ENCODE data around the gene RBP4.

The RBP4 gene

DNA sequence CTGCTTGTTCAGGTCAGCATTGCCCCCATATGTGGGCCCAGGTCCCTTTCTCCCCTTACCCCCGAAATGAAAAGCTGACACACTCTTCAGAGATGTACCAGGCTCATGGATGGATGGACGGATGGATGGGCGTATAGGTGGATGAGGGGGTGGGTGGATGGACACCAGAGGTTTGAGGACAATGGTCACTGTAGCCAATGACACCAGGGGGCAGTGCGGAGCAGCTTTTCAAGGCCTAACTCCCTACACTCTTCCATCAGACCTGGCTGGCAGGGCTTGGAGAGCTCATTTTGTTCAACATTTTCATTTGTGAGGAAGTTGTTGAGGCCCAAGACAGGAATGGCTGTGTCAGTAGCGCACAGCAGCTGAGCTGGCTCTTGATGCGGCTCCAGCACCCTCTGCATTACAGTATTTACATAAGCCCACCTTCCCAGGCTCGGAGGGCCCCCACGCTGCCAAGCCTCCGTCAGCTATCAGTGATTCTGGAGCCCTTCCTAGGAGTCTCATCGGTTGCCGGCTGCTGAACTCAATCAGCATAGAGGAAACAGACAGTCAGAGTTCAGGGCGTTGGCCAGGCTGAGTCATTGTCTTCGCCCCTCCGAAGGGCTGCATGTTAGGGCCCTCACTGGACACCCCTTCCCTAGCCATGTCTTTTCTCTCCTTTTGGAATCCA lies 46.1 kb downstream of the RBP4 start:
- DNase-seq (ENCODE audit: low read depth): peak; percentile 81
- H3K4me3 ChIP-seq (ENCODE audit: low read depth, low read length): no peak overlapping the region
- TF ChIP-seq, protein P1, sequence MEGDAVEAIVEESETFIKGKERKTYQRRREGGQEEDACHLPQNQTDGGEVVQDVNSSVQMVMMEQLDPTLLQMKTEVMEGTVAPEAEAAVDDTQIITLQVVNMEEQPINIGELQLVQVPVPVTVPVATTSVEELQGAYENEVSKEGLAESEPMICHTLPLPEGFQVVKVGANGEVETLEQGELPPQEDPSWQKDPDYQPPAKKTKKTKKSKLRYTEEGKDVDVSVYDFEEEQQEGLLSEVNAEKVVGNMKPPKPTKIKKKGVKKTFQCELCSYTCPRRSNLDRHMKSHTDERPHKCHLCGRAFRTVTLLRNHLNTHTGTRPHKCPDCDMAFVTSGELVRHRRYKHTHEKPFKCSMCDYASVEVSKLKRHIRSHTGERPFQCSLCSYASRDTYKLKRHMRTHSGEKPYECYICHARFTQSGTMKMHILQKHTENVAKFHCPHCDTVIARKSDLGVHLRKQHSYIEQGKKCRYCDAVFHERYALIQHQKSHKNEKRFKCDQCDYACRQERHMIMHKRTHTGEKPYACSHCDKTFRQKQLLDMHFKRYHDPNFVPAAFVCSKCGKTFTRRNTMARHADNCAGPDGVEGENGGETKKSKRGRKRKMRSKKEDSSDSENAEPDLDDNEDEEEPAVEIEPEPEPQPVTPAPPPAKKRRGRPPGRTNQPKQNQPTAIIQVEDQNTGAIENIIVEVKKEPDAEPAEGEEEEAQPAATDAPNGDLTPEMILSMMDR (conservative IDR thresholded peaks at IDR 0.05; ENCODE audit: low read depth, low read length): peak; percentile 87

DNA sequence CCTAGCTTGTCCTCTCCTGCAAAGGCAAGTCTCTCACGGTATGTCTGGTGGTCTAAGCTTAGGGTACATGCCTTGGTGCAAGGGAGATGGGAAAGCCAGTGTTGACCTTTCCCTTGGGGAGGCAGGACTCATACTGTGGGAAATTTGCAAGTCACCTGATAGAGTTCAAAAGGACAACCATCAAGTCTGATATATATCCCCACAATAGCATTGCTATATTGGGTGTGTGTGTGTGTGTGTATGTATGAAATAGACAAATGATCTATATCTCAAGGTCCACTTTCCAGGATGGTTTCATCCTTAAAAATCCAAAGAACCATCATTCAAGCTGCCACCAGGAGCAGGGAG lies 46.7 kb downstream of the RBP4 start:
- H3K4me3 ChIP-seq (ENCODE audit: low read depth, low read length): no peak overlapping the region
- DNase-seq (ENCODE audit: low read depth): no peak
- TF ChIP-seq, protein P1 (conservative IDR thresholded peaks at IDR 0.05; ENCODE audit: low read depth, low read length): no peak

DNA sequence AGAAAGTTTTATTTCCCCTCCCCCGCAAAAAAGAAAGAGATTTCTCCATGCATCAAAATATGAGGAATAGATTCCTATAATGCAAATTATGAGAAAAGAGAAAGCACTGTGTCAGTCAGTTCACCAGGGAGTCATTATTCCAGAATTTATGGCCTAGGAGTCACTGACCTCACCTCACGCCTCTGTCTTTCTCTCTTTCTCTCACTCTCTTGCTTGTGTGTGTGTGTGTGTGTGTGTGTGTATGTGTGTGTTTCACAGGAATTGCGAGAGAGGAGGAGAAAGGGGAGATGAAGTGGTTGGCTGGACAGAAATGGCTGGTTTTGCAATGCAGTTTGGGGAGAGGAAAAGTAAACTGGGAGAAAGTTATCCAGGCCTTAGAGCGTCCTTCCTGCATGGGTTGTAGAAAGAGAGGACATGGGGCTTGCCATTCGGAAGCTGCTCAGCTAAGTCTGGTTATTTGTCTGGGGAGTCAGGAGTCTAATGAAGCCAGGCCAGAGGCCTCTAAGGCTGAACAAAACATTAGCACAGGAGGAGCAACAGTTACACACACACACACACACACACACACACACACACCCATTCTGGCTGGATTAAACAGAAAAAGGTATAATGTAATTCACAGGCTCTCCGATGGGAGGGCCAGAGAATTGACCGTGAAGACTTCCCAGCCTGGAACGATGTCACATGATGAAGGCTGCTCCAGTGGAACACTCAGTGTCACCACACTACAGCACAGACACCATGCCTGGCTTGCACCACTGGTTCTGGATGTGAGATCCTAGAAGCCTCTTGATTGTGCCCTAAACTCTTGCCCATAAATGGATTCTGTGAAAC lies 47.3 kb downstream of the RBP4 start:
- TF ChIP-seq, protein P1 (conservative IDR thresholded peaks at IDR 0.05; ENCODE audit: low read depth, low read length): no peak
- DNase-seq (ENCODE audit: low read depth): no peak
- H3K4me3 ChIP-seq (ENCODE audit: low read depth, low read length): no peak overlapping the region

DNA sequence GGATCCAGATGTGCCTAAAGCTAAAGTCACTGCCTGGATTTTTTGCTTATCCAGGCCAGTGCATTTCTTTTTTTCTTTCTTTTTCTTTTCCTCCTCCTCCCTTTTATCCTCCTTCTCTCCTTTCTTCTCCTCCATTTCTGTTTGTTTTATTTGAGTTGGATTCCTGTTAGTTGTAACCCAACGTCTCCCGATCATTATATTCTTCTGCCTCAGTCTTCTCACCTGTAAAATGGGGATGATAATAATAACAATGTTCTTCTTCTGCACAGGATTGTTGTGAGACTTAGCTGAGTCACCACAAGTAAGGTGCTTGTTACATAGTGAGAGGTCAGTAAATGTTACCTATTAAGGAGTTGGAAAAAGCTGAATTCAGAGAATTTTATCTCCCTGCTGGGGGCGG lies 48.3 kb downstream of the RBP4 start:
- TF ChIP-seq, protein P1 (conservative IDR thresholded peaks at IDR 0.05; ENCODE audit: low read depth, low read length): no peak
- DNase-seq (ENCODE audit: low read depth): no peak
- H3K4me3 ChIP-seq (ENCODE audit: low read depth, low read length): no peak overlapping the region

DNA sequence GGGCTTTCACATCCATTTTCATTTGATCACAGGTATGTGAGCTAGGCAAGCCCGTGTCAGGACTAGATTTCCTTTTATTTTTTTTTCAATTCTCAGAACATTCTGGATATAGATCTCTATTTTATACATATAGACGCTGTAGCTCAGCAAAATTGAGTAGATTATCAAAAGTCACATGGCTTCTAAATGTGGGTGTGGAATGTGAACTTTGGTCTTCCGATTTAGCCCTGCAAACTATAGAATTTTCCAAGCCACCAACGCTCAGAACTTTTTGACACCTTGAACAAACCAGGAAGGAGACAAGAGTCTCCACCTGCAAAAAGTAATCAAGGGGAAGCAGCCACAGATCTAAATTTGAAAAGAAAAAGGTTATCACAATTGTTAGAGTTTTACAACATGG lies 50.4 kb downstream of the RBP4 start:
- TF ChIP-seq, protein P1 (conservative IDR thresholded peaks at IDR 0.05; ENCODE audit: low read depth, low read length): no peak
- no peak overlapping the region for H3K4me3 ChIP-seq (ENCODE audit: low read depth, low read length)
- DNase-seq (ENCODE audit: low read depth): no peak

DNA sequence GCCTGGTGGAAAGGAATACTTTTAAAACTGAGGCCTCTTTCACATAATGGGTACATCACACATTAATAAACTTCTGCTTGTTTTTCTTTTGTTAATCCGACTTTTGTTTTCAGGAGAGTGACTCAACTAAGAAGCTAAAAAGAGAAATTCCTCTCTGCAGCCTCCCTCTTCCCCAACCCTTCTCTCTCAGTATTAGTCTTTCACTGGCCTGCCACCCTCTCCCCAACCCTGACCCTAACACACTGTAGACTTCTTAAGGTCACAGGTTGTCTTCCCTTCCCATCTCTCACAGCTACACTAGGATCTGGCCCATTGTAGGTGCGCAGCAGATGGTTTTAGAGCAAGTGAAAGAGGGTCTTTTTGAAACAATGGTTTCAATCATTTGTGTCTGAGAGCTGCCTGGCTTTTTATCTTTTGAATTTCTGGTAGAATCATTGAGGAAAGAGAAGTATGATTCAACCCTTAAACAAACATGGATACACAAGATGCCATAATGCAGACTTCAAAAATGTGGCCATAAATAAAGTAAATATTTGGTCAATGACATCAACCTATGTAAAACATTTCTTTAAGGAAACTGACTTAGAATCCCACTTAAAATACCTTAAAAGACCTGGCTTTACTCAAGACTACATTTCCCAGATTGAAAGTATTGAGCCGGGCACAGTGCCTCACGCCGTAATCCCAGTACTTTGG lies 52.5 kb downstream of the RBP4 start:
- peak; percentile 37 for DNase-seq (ENCODE audit: low read depth)
- TF ChIP-seq, protein P1 (conservative IDR thresholded peaks at IDR 0.05; ENCODE audit: low read depth, low read length): no peak
- H3K4me3 ChIP-seq (ENCODE audit: low read depth, low read length): no peak overlapping the region
